GM12892 (cell line): Measurements from ENCODE around the gene SFRP5.

Source experiments
- DNase-seq: peaks from one replicate; pipeline ENCODE4 v3.0.0; 2011; ENCODE audit not compliant: insufficient read length
- FAIRE-seq: peaks from 2 replicates; lab custom pipeline; 2011; peaks lifted over from hg19 to GRCh38; lab: Jason Lieb, UNC
- POLR2A ChIP-seq: IDR thresholded peaks from 2 replicates; pipeline ENCODE4 v1.6.1; 2011; ENCODE audit warnings: low read depth, low read length, control low read depth
- POLR2AphosphoS5 ChIP-seq: IDR thresholded peaks from 2 replicates; pipeline ENCODE4 v1.6.1; 2011; ENCODE audit warnings: low read depth, low read length, control low read depth
- TAF1 ChIP-seq: IDR thresholded peaks from 2 replicates; pipeline ENCODE4 v1.6.1; 2011; ENCODE audit warnings: low read depth, mild to moderate bottlenecking, control low read depth, low read length, borderline replicate concordance

The SFRP5 gene

DNA sequence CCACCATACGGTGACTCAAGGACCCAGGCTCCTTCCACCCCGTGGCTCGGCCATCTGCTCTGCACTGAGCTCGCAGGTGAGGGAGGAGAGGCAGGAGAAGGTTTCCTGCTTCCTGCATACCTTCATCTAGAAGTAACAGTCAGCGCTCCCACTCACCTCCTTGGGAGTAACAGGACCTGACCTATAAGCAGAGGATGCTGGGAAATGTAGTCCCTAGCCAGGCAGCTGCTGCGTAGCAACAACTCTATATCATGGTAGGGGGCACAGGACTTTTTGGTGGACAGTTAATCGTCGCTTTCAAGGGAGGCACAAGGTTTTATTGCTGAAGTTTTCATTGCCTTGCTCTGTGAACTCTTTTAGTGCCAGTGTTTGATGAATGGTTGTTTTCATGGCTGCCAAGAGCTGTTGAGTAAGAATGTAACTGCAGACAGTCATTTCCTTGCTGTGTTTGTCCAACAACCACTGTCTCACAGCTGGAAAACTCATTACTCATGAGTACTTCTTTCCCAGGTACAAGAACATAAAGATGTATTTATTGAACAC is 45.1 kb downstream of the SFRP5 start:
- no peak for FAIRE-seq
- TF ChIP-seq POLR2A (no peak), TAF1 (no peak), POLR2AphosphoS5 (no peak)
- DNase-seq: no peak

DNA sequence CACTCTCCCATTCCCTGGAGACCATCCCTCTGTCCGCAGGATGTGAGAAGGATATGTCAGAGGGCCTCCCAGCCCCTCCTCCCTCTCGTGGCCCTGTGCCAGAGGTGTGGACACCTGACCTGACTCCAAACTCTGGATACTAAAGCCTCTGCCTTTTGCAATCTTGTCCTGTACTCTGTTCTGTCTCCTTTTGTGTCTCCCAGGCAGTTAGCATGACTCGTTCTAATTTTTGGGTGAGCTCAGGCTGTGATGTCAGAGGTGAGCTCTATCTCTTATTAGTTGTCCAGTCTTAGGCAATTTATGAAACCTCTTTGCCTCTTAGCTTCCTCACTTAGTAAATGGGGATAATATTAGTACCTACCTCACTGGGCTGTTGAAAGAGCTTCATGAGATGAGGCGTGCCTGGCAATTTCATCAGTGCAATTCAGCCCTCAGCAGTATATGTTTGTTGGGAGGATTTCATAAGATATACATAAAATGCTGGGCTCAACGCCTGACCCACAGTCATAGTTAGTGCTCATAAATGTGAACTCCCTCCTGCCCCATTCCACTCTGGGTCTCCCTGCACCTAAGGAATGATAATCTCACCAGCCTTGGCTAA is 47.4 kb downstream of the SFRP5 start:
- TF ChIP-seq POLR2A (no peak), POLR2AphosphoS5 (no peak), TAF1 (no peak)
- no peak for FAIRE-seq

DNA sequence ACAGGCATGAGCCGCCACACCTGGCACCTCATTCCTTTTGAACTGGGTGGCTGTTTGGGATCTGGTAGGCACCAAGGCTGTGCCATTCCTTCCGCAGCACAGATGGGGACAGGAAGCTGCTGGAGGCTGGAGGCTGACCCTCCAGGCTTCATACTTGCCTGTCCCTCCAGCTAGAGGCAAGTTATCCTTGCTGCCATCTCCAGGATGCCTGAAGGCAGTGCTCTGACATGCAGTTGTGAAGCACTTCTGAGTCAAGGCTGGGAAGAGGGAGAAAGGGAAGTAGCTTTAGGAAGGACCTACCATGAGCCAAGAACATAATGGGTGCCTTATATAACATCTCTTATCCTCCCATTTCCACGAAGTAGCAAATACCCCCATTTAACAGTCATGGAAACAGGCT is 48.8 kb downstream of the SFRP5 start:
- TF ChIP-seq POLR2A (no peak), TAF1 (no peak), POLR2AphosphoS5 (no peak)
- DNase-seq (no peak), FAIRE-seq (no peak)

More for the DNA sequence above, 47.4 kb downstream of the SFRP5 start:
- no peak for DNase-seq

DNA sequence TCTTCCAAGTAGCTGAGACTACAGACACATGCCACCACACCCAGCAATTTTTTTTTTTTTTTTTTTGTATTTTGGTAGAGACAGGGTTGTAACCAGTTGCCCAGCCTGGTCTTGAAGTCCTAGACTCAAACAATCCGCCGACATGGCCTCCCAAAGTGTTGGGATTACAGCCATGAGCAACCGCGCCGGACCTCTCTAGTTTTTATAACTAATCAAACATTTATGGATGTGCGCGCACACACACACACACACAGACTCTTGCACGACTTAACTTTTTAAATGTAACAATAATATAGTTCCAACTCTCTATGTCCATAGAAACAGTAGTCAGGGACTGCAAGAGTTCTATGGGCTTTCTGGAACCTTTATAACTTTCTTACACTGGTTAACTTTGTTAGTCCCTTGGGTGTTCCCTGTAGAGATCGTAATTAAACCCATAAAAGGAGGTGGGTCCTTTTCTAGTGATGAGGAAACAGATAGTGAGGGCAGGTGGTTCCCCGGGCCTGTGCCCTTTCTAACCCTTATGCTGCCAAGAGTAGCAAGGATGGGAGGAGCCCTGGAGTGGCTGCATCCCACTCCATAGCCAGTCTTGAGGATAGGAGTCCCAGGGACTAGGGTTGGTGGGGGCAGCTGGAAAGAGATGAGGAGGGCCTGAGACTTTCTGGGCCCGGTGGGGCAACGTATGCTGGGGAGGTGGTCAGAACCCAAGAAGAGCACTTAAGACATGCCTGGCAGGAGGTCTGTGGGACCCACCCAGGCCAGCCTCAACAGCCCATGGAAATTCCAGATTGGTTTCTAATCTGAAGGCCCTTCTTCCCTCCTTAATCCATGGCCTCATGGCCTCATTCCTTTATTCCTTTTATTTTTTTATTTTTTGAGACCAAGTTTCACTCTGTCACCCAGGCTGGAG is 49.7 kb downstream of the SFRP5 start:
- DNase-seq: no peak
- TF ChIP-seq POLR2A (no peak), TAF1 (no peak), POLR2AphosphoS5 (no peak)
- FAIRE-seq: no peak

DNA sequence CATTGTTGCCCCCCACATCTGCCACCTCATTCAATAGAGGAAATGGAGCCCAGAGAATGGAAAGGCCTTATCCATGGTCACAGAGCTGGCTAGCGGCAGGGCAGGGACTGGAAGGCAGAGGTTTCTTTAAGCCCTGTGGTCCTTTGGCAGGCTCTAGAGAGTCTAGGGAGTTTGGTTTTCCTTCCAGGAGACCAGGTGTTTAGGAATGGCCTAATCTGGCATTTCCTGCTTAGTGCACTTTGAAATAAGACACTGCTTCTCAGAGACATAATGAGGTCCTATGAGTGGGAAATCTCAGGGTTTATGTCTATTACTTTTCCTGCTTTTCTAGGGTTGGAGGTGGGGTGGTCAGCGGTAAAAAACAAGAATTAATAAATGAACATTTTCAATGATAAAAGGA is 52.2 kb downstream of the SFRP5 start:
- DNase-seq (no peak), FAIRE-seq (no peak)
- TF ChIP-seq POLR2AphosphoS5 (no peak), POLR2A (no peak), TAF1 (no peak)

DNA sequence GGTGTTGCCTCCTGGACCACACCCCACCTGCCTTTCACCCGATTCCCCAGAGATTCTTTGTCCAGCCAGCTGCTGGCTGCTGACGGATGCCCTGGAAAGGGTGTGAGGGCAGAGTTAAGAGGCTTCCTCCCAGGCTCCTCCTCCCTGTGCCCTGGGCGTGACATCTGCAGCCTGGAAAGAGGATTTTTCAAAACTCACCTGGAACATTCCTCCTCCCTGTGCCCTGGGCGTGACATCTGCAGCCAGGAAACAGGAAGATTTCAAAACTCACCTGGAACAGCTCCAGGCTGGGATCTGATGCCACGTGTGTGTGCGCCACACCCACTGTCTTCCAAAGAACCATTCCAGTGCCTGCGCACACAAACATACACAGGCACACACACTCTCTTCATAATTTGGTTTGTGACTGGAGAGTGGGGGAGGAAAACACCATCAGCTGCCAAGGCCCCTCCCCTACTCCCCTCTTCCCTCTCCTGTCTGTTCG is 53.1 kb downstream of the SFRP5 start:
- TF ChIP-seq TAF1 (no peak), POLR2AphosphoS5 (no peak), POLR2A (no peak)
- DNase-seq: no peak
- no peak for FAIRE-seq

DNA sequence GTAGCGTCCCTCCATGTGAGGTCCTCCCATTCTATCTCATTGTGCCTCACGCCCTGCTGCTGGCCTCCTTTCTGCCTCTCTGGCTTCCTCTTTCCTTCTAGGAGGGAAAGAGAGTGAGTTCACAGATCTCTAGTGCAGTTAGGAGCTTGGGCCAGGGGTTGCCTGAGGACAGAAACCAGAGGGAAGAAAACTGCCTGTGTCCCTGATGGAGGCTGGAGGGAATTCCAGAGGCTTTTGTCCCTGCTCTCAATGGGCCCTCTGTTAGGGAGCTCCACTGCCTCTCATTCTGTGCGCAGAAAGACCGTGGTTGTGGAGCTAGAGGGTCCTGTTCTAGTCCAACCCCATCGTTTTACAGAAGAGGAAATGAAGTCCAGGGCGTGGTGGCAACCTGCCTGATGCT is 53.6 kb downstream of the SFRP5 start:
- DNase-seq (no peak), FAIRE-seq (no peak)
- TF ChIP-seq POLR2A (no peak), POLR2AphosphoS5 (no peak), TAF1 (no peak)

DNA sequence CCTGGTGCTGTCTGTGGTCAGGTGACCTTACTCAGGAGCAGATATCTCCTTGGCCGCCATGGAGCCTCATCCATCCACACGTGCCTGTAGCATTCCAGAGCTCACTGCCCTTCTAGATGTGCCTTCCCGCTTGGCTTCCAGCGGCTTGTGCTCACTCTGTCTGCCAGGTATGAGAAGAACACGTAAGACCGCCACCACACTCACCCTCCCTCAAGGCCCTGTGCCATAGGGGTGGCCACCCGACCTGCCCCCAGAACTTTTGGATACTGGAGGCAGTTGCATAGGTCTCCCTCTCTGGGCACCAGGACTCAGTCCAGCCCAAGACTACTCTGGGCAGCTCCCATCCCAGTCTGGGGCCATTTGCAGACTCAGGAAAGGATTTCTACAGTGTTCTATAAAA is 54.2 kb downstream of the SFRP5 start:
- FAIRE-seq: no peak
- DNase-seq: no peak
- TF ChIP-seq POLR2A (no peak), TAF1 (no peak), POLR2AphosphoS5 (no peak)
